Endodermal cell (in vitro differentiated cells): Measurements from ENCODE around the gene SYN1. TPM values are rescaled to one million over a fixed set of nuclear protein-coding genes. Genes with fewer than 3 reads are reported as not detected.

Experiments used
- DNase-seq: peaks from one replicate; pipeline ENCODE4 v3.0.0-alpha.2; 2017
- H3K27ac ChIP-seq: 2 replicates; pipeline ENCODE4 v1.5.1; 2013; ENCODE audit warnings: mild to moderate bottlenecking, low read depth, low read length, moderate library complexity
- H3K27me3 ChIP-seq: 2 replicates; pipeline ENCODE4 v1.6.1; 2013; ENCODE audit warnings: mild to moderate bottlenecking, low read length, moderate library complexity; ENCODE audit not compliant: insufficient read depth, control insufficient read depth, poor library complexity, severe bottlenecking
- H3K36me3 ChIP-seq: 2 replicates; pipeline ENCODE4 v1.7.0; 2013; ENCODE audit warnings: mild to moderate bottlenecking, low read length, moderate library complexity; ENCODE audit not compliant: control insufficient read depth, insufficient read depth
- H3K4me1 ChIP-seq: one replicate; pipeline ENCODE4 v1.7.0; 2013; ENCODE audit warnings: low read length; ENCODE audit not compliant: control insufficient read depth, insufficient read depth
- H3K4me3 ChIP-seq: 2 replicates; pipeline ENCODE4 v1.5.1; 2013; ENCODE audit warnings: mild to moderate bottlenecking, low read length, moderate library complexity
- H3K9ac ChIP-seq: 2 replicates; pipeline ENCODE4 v1.6.1; 2013; ENCODE audit warnings: mild to moderate bottlenecking, low read length, moderate library complexity; ENCODE audit not compliant: poor library complexity, severe bottlenecking; ENCODE audit errors: extremely low read depth
- H3K9me3 ChIP-seq: 2 replicates; pipeline ENCODE4 v1.6.1; 2013; ENCODE audit warnings: mild to moderate bottlenecking, low read length, moderate library complexity; ENCODE audit not compliant: control insufficient read depth
- H3K27ac Mint-ChIP-seq: 2 replicates; pipeline ENCODE4 v1.8.0; 2020; ENCODE audit warnings: mixed read lengths
- H3K27me3 Mint-ChIP-seq: 2 replicates; pipeline ENCODE4 v1.8.0; 2021; ENCODE audit warnings: mild to moderate bottlenecking, mixed read lengths; ENCODE audit not compliant: insufficient read depth
- H3K36me3 Mint-ChIP-seq: 2 replicates; pipeline ENCODE4 v1.8.0; 2020; ENCODE audit warnings: low read depth, mixed read lengths
- H3K4me1 Mint-ChIP-seq: 2 replicates; pipeline ENCODE4 v1.8.0; 2020; ENCODE audit warnings: mixed read lengths
- H3K4me3 Mint-ChIP-seq: 2 replicates; pipeline ENCODE4 v1.8.0; 2020; ENCODE audit warnings: mild to moderate bottlenecking, moderate library complexity, mixed read lengths
- H3K9me3 Mint-ChIP-seq: 2 replicates; pipeline ENCODE4 v1.8.0; 2020; ENCODE audit warnings: mild to moderate bottlenecking, mixed read lengths
- WGBS, 2 experiments: methylation state at CpG; one replicate each; pipeline versions ENCODE4 v1.1.5 to v1.1.7; 2013; ENCODE audit warnings: missing lambda C conversion rate in 2 of 2, mixed read lengths in 1 of 2; ENCODE audit not compliant: insufficient coverage in 1 of 2, insufficient read length in 1 of 2; 5-methylcytosine and 5-hydroxymethylcytosine counted together
- total RNA-seq, 2 donors: library from RNA; stranded (reverse); fragmentation: NEBNext Ultra II Directional in 1 of 2; extraction: Animal tissue kit (Norgen Biotek cat#: 25700) in 1 of 2; gene quantifications; 2 replicates in 1 of 2; 3 replicates in 1 of 2; pipeline ENCODE4 v1.2.1, GENCODE V29; 2021
- TF ChIP-seq, protein P1 (sequence below): fragments of 200-600 bp; sonication (generic); conservative IDR thresholded peaks from 2 replicates; pipeline ENCODE4 v1.5.0; 2021; ENCODE audit warnings: antibody characterized with exemption, mild to moderate bottlenecking

The SYN1 gene
- total RNA-seq, 2 donors from 2014 or later: 4.9 to 5.3 TPM

- 86 to 91% methylated on average over 1 of the region's 1 CpG for WGBS, 2 experiments
- peaks cover 59% of the 10 kb centered on the region for H3K9me3 Mint-ChIP-seq
- DNase-seq: peak; percentile 71
Observed at GRCh38 chrX:47628982-47629381, 9.3 kb upstream of the SYN1 start.

DNA sequence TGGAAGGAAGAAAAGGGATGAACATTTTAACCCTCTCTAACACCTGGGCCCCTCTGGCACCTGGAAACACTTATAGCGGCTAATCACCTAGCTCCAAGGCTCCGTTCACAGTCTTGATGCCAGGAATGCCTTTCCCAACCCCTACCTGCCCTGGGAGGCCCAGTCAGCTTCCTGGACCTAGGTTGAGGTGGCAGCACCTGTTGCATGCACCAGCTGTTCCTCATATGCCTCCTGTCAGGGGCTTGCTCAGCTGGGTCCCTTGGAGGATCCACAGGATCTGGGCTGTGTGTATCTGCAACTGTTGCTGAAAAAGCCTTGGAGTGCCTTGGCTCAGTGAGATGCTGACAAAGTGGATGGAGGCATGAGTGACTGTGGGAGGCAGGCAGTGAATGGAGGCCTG, 5.7 kb upstream of the SYN1 start:
- peaks cover 15% of the 10 kb centered on the region for H3K27me3 Mint-ChIP-seq
- Histone ChIP-seq H3K4me1 (no peaks in the 10 kb centered on the region), H3K4me3 (no peak overlapping the region), H3K9me3 (no peaks in the 10 kb centered on the region), H3K9ac (no peak overlapping the region), H3K27me3 (no peaks in the 10 kb centered on the region), H3K27ac (no peak overlapping the region), H3K36me3 (no peaks in the 10 kb centered on the region)
- no peak for DNase-seq
- H3K4me1 Mint-ChIP-seq: peaks cover 13% of the 10 kb centered on the region
- H3K9me3 Mint-ChIP-seq: peaks cover 81% of the 10 kb centered on the region
- 89% methylated on average over 2 of the region's 2 CpGs; no CpG with 5 or more reads in 1 of the 2 experiments for WGBS, 2 experiments
- TF ChIP-seq, protein P1, sequence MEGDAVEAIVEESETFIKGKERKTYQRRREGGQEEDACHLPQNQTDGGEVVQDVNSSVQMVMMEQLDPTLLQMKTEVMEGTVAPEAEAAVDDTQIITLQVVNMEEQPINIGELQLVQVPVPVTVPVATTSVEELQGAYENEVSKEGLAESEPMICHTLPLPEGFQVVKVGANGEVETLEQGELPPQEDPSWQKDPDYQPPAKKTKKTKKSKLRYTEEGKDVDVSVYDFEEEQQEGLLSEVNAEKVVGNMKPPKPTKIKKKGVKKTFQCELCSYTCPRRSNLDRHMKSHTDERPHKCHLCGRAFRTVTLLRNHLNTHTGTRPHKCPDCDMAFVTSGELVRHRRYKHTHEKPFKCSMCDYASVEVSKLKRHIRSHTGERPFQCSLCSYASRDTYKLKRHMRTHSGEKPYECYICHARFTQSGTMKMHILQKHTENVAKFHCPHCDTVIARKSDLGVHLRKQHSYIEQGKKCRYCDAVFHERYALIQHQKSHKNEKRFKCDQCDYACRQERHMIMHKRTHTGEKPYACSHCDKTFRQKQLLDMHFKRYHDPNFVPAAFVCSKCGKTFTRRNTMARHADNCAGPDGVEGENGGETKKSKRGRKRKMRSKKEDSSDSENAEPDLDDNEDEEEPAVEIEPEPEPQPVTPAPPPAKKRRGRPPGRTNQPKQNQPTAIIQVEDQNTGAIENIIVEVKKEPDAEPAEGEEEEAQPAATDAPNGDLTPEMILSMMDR: no peak
- no peak overlapping the region for H3K27ac Mint-ChIP-seq
- no peak overlapping the region for H3K4me3 Mint-ChIP-seq
- no peaks in the 10 kb centered on the region for H3K36me3 Mint-ChIP-seq

More at GRCh38 chrX:47628982-47629381, 9.3 kb upstream of the SYN1 start:
- Histone ChIP-seq H3K9ac (no peak overlapping the region), H3K27me3 (no peaks in the 10 kb centered on the region), H3K36me3 (no peaks in the 10 kb centered on the region), H3K27ac (no peak overlapping the region), H3K4me1 (no peaks in the 10 kb centered on the region), H3K9me3 (no peaks in the 10 kb centered on the region), H3K4me3 (no peak overlapping the region)
- Mint-ChIP-seq H3K4me1 (peaks cover 13% of the 10 kb centered on the region), H3K27me3 (no peaks in the 10 kb centered on the region), H3K4me3 (no peak overlapping the region), H3K27ac (peak overlapping the region; percentile 75), H3K36me3 (no peaks in the 10 kb centered on the region)
- TF ChIP-seq, protein P1: peak; percentile 52

DNA sequence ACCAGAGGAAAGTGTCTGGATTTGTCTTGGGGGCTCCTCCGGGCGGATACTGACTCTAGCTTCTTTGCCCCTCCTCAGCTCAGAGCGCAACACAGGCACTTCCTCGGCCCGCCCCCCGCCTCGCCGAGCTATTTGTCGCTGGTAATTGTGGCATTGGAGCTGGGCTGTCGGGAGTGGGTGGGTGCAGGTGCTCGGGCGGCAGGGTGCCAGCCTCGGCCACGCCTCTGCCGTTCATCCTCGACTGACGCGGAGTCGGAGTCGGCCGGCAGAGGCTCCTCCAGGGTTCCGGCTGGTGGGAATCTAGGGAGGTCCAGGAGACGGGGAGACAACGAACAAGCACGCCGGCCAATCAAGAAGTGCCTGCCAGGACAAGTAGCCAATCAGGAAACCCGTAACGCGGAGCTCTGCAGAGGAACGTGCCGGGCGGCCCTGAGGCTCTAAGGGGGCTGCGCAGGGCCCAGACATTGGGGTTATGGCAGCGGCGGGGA, 3.9 kb upstream of the SYN1 start:
- Mint-ChIP-seq H3K27me3 (peaks cover 25% of the 10 kb centered on the region), H3K36me3 (no peaks in the 10 kb centered on the region), H3K27ac (no peak overlapping the region), H3K9me3 (peaks cover 78% of the 10 kb centered on the region), H3K4me1 (peaks cover under 1% of the 10 kb centered on the region), H3K4me3 (peak overlapping the region; percentile 53)
- Histone ChIP-seq H3K36me3 (no peaks in the 10 kb centered on the region), H3K9me3 (no peaks in the 10 kb centered on the region), H3K27ac (no peak overlapping the region), H3K4me3 (peak overlapping the region; percentile 69), H3K27me3 (no peaks in the 10 kb centered on the region), H3K4me1 (no peaks in the 10 kb centered on the region), H3K9ac (no peak overlapping the region)
- WGBS, 2 experiments: 0 to 3% methylated on average over 2 to 33 of the region's 35 CpGs
- TF ChIP-seq, protein P1: no peak
- peak; percentile 94 for DNase-seq
